Hypothalamus (tissue), 51 donors: ENCODE measurements around the gene SARS2.
A peak's percentile ranks its signal among the peaks of the same experiment; 100 is the strongest.

Source experiments
- DNase-seq, 51 donors: peaks; one replicate each; lab custom pipeline; 2025; lab: John Stamatoyannopoulos, UW

Gene SARS2

DNA sequence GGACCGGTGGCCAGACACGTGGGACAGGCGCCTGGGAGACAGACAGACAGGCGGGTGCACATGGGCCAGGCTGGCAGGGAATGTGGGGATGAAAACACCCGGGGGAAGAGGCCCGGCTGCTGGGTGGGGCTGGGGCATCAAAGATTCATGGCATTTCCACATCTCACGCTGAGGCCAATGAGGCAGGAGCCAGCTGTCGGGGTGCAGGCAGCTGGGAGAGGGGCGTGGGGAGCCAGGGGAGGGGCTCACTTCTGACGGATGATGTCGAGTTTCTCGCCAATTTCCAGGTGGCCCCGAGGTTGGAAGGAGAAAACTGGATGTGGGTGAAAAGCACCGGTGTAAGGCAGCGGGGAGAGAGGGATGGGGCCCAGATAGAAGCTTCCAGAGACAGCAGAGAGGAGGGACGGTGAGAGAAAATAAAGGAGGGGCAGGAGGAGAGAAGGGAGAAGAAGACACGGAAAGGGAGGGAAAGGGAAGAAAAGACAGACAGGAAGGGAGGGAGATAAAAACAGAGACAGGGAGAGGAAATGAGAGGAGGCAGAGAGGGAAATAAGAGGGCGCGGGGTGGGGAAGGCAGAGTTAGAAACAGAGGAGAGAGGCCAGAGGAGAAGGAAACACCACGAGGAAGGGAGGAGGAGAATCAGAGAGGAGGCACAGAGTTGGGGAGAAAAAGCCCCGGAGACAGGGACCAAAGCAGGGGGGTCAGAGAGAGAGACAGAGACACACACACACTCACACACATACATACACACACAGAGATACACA, 10.5 kb downstream of the SARS2 start:
- no peak for DNase-seq

GRCh38 chr19:38918526-38918925, 12.0 kb downstream of the SARS2 start:
- DNase-seq: no peak

GRCh38 chr19:38917921-38918491, 12.6 kb downstream of the SARS2 start:
- no peak for DNase-seq

DNA sequence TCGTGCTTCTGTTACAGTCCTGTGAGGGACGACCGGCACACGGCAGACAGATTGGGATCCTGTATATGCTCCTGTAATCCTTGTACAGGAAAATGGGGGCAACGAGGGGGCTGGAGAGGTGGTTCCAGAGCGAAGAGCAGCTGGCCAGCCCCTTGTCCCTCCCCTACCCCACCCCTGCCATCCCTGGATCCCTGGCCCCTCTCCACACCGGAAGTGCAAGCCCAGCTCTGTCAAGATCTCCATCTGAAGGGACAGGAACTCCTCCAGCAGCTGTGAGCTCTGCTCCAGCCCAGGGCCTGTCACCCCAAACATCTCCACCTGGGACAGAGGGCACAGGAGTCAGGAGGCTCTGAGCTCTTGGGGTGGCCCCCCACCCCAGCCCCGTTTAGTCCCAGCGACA, 13.0 kb downstream of the SARS2 start:
- DNase-seq: no peak

GRCh38 chr19:38915329-38916321, 14.9 kb downstream of the SARS2 start:
- no peak for DNase-seq

DNA sequence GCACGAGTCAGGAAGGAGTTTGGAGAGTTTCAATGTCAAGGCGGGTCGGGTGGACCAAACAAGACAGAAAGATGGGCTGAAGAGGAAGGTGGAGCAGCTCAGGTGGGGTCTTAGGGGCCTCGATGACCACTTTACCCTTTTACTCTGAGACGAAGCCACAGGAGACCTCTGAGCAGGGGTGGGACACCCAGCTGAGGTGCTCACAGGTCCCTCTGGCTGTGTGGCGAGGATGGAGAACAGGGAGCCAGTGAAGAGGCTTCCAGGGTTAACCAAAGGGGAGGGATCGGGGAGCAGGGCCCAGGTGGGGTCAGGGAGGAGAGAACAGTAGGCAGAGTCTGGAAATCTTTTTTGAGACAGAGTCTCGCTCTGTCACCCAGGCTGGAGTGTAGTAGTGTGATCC, 16.6 kb downstream of the SARS2 start:
- DNase-seq: no peak

DNA sequence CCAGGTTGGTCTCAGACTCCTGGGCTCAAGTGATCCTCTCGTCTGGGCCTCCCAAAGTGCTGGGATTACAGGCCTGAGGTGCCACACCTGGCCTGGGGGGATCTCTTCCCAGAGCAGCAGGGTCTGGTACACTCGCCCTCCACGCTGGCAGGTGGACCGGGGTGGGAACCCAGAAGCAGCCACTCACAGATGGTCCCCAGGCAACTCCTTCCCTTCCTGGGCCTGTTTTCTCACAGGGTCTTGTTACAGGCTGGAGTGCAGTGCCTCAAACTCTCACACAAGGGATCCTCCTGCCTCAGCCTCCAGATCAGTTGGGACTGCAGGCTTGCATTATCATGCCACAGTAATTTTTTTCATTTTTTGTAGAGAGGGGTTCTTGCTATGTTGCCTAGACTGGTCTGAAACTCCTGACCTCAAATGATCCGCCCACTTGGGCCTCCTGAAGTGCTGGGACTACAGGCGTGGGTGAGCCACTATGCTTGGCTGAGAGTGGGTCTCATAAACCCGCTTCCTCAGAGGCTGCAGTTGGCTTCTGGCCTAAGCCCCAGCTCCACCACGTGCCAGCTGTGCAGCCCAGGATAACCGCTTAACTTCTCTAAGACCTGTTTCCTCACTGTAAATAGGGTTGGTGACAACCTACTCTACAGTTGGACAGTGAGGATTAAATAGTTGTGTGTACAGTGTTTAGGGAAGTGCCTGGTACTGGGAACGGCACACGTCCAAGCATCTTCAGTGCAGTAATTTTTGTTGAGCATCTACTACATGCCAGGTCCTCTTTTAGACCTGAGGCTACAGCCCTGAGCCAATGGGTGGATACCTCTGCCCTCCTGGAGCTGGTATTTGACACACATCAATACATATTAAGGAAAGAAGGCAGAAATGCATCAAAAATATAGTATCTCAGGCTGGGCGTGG, 17.7 kb downstream of the SARS2 start:
- DNase-seq: no peak

DNA sequence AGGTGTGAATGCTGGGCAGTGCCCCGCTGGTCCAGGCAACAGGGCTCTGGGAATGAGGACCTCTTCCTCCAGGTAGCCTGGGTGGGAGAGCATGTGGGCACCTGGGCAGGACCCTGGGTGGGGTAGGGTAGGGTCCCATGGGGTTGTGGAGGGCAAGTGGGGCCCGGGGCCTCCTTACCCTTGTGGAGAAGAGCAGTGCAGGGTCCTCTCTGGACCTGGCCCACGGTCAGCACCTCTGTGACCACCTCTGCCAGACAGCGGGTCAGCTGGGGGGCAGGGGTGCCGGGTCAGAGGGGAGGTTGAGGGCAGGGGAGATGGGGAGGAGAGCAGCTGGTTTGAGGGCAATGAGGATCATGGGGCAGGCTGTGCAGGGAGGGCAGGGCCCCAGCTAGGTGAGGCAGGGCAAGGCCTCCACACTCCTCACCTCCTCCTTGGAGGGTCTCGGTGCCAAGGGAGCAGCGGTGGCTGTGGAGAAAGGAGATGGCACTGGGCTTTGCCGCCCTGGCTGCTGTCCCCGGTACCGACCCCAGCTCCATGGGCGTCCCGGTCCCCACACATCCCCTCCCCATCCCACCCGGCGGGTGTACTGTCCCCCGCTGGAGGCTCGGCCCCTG, 19.1 kb downstream of the SARS2 start:
- no peak for DNase-seq

DNA sequence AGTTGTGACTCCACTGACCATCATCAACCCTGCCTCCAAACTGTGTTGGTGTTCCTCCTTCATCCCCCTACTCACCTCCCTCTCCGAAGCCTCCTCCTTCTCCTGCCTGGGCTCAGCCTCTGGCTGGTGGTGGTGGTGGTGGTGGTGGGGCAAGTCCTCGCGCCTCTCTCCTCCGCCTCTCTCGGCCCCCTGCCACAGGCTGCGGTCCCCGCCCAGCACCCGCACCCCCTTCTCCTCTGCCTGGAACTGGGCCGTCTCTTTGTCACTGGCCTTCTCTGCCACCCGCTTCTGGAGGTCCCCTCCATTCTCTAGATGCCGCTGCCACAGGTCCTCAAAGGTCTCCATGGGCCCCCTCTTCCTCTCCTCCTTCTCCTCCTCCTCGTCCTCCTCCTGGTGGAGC, 20.1 kb downstream of the SARS2 start:
- no peak for DNase-seq

- no peak for DNase-seq
These were observed 21.7 kb downstream of the SARS2 start for GRCh38 chr19:38908911-38909310.

- DNase-seq: no peak
These were observed 22.9 kb downstream of the SARS2 start for GRCh38 chr19:38907670-38908069.

- no peak for DNase-seq
These were observed 23.3 kb downstream of the SARS2 start for GRCh38 chr19:38907227-38907626.

DNA sequence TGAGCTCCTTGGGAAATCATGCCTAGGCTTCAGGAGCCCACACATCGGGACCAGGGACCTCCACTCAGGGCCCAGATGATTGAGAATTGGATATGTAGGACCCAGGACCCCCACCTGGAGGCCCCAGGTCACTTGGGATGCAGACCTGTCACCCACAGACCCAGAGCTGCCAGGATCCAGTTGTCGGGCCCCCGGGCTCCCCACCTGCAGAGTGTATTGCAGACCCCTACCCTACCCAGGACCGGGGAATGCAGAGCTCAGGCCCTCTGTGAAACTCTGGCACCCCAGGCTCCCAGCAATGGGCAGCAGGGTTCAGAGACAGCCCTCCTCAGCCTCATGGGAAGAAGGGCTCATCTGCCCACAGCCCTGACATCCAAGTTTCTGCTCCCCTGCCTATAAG, 24.9 kb downstream of the SARS2 start:
- no peak for DNase-seq

DNA sequence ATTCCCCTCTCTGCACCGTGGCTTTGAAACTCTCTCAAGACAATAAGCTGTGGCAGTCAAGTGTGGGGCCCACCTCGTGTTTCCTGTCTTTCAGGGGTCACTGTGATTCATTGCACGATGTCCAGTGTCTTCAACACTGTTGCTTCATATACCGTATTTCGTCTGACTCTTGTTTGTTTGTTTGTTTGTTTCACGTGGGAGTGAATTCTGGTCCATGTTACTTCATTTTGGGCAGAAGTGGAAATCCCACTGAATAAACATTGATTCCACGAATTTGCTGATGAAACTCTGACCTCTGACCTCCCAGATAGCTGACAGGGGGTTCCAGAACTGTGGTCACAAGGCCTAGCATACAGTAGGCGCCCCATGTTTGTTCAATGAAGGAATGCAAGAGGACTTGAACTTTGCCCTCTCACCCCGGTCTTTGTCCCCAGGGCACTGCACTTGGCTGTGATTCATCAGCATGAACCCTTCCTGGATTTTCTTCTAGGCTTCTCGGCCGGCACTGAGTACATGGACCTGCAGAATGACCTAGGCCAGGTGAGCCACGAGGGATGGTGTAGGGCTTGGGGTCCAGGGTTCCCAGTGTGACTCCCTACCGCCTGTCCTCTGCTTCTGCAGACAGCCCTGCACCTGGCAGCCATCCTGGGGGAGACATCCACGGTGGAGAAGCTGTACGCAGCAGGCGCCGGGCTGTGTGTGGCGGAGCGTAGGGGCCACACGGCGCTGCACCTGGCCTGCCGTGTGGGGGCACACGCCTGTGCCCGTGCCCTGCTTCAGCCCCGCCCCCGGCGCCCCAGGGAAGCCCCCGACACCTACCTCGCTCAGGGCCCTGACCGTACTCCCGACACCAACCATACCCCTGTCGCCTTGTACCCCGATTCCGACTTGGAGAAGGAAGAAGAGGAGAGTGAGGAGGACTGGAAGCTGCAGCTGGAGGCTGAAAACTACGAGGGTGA, 25.7 kb downstream of the SARS2 start:
- DNase-seq: no peak

DNA sequence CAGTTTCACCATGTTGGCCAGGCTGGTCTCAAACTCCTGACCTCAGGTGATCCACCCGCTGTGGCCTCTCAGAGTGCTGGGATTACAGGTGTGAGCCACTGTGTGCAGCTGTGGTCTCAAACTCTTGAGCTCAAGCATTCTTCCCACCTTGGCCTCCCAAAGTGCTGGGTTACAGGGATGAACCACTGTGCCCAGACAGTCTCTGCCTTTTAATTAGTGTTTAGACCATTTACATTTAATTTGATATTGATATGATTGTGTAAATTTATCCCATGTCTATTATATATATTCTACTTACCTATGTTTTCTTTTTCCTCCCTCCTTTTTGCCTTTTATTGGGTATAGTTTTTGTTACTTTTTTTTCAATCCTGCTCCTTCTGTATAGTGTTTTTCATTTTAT, 28.9 kb downstream of the SARS2 start:
- no peak for DNase-seq

DNA sequence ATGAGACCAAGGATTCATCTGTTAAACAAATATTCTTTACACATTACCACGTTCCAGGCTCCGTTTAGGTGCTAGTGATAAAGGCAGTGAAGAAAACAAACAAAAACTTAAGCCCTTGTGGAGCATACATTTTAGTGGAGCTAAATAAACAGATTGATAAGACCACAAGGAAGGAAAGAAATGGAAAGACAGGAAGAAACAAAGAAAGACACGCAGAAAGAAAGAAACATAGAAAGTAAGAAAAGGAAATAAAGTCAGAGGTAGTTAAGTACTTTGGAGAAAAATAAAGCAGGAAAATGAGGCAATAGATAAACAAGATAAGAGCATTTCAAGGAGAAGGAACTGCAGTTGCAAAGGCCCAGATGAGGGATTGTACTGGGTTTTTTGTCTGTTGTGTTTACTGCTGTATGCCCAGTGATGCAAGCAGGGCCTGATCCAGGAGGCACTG, 29.8 kb downstream of the SARS2 start:
- DNase-seq: no peak

GRCh38 chr19:38900202-38900629, 30.3 kb downstream of the SARS2 start:
- no peak for DNase-seq

- DNase-seq: peak; percentile 75 to 100 (median 99)
These were observed 30.9 kb downstream of the SARS2 start, which contains the start of the genes NFKBIB and SIRT2 for GRCh38 chr19:38899447-38900201. TSS of gene NFKBIB (plus strand) at chr19:38899969. CDS start at chr19:38900033, 64 bp downstream. TSS of gene SIRT2 (minus strand) at chr19:38899618. CDS start at chr19:38899521, 97 bp downstream.
